ENCODE measurements around the gene DHDH.

The DHDH gene

GRCh38 chr19:48969276-48970138, 36.0 kb downstream of the DHDH start:
- DNase-seq (ENCODE audit: low spot score): no peak
- H3K27ac ChIP-seq: peak overlapping the region; percentile 95
- POLR2A ChIA-PET (ENCODE audit: low non-redundant PET): no interaction called here
- TF ChIP-seq CTCF (conservative IDR thresholded peaks at IDR 0.05; ENCODE audit: low read depth): no peak
- CTCF ChIA-PET: no interaction called here

GRCh38 chr19:48970139-48970766, 36.8 kb downstream of the DHDH start:
- ChIA-PET POLR2A (ENCODE audit: low non-redundant PET) (interaction anchor here (0.6 kb wide), 1 partner anchor 45 kb away, joined by 4 read pairs; no protein-coding TSS in a partner anchor), CTCF (interaction anchor here (0.6 to 1.1 kb wide), 10 partner anchors 8 to 932 kb away, joined by 3 to 6 read pairs (median 4); no protein-coding TSS in a partner anchor)
- peak overlapping the region; percentile 95 for H3K27ac ChIP-seq
- TF ChIP-seq CTCF (conservative IDR thresholded peaks at IDR 0.05; ENCODE audit: low read depth): no peak
- no peak for DNase-seq (ENCODE audit: low spot score)

- peak; percentile 92 for TF ChIP-seq CTCF (conservative IDR thresholded peaks at IDR 0.05; ENCODE audit: low read depth)
- CTCF ChIA-PET: interaction anchor here (0.6 to 1.1 kb wide), 10 partner anchors 9 to 933 kb away, joined by 3 to 6 read pairs (median 4); no protein-coding TSS in a partner anchor
- H3K27ac ChIP-seq: peak overlapping the region; percentile 95
- DNase-seq (ENCODE audit: low spot score): peak; percentile 30
- POLR2A ChIA-PET (ENCODE audit: low non-redundant PET): interaction anchor here (0.6 kb wide), 1 partner anchor 46 kb away, joined by 4 read pairs; no protein-coding TSS in a partner anchor
Measured at GRCh38 chr19:48970923-48971395, 37.5 kb downstream of the DHDH start.

- no peak for DNase-seq (ENCODE audit: low spot score)
- H3K27ac ChIP-seq: peak overlapping the region; percentile 90
- ChIA-PET CTCF (interaction anchor here (1.5 kb wide), 1 partner anchor 16 kb away, joined by 5 read pairs; the partner anchor contains the start of gene GYS1), POLR2A (ENCODE audit: low non-redundant PET) (interaction anchor here (0.7 kb wide), 1 partner anchor 8 kb away, joined by 6 read pairs; no protein-coding TSS in a partner anchor)
- no peak for TF ChIP-seq CTCF (conservative IDR thresholded peaks at IDR 0.05; ENCODE audit: low read depth)
Measured at GRCh38 chr19:48975947-48976847, 42.7 kb downstream of the DHDH start.

GRCh38 chr19:48977061-48977460, 43.6 kb downstream of the DHDH start:
- CTCF ChIA-PET: no interaction called here
- peak overlapping the region; percentile 90 for H3K27ac ChIP-seq
- POLR2A ChIA-PET (ENCODE audit: low non-redundant PET): interaction anchor here (0.6 to 0.7 kb wide), 2 partner anchors 9 to 17 kb away, joined by 5 to 6 read pairs; partner anchors contain the start of gene RUVBL2
- no peak for TF ChIP-seq CTCF (conservative IDR thresholded peaks at IDR 0.05; ENCODE audit: low read depth)
- no peak for DNase-seq (ENCODE audit: low spot score)
